HCT116 (cell line): ENCODE results near the gene NR2F6.

Experiments used
- EZH2 ChIP-seq: fragments of 200-600 bp; sonication (generic); IDR thresholded peaks from 2 replicates; pipeline ENCODE4 v1.6.1; 2017; ENCODE audit warnings: antibody characterized with exemption, mixed run types
- ZFX ChIP-seq: fragments of 450-650 bp; IDR thresholded peaks from 2 replicates; pipeline ENCODE4 v1.6.1; 2017
- TF ChIP-seq, protein P1 (sequence below): IDR thresholded peaks from 2 replicates; pipeline ENCODE4 v1.6.1; 2012; ENCODE audit warnings: low read depth

DNA sequence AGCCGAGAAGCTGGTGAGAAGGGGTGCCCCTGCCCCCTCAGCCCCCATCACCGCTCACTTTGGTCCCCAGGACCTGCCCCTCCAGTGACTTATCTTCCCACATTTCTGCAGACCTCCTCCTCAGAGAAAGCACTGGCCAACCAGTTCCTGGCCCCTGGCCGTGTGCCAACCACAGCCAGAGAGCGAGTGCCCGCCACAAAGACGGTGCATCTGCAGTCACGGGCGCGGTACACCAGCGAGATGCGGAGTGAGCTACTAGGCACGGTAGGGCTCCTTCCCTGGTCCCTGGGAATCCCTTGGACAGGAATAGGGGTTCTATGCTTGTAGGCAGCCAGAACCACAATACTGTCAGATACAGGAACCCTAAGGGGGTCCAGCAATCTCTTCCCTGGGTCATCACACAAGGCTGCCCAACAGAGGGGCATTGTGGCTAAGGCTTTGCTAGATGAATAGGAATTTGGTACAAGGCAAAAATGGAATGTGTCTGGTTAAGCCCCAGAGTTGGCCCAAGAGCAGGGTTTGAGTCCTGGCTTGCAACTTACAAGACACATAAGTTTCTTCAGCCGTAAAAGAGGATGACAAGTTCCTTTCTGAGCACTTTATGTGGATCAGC lies 29.6 kb downstream of the NR2F6 start:
- TF ChIP-seq, protein P1, sequence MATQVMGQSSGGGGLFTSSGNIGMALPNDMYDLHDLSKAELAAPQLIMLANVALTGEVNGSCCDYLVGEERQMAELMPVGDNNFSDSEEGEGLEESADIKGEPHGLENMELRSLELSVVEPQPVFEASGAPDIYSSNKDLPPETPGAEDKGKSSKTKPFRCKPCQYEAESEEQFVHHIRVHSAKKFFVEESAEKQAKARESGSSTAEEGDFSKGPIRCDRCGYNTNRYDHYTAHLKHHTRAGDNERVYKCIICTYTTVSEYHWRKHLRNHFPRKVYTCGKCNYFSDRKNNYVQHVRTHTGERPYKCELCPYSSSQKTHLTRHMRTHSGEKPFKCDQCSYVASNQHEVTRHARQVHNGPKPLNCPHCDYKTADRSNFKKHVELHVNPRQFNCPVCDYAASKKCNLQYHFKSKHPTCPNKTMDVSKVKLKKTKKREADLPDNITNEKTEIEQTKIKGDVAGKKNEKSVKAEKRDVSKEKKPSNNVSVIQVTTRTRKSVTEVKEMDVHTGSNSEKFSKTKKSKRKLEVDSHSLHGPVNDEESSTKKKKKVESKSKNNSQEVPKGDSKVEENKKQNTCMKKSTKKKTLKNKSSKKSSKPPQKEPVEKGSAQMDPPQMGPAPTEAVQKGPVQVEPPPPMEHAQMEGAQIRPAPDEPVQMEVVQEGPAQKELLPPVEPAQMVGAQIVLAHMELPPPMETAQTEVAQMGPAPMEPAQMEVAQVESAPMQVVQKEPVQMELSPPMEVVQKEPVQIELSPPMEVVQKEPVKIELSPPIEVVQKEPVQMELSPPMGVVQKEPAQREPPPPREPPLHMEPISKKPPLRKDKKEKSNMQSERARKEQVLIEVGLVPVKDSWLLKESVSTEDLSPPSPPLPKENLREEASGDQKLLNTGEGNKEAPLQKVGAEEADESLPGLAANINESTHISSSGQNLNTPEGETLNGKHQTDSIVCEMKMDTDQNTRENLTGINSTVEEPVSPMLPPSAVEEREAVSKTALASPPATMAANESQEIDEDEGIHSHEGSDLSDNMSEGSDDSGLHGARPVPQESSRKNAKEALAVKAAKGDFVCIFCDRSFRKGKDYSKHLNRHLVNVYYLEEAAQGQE: no peak
- TF ChIP-seq EZH2 (no peak), ZFX (no peak)
